Right hindlimb (tissue), 1 donor: ENCODE measurements around the gene JAM3.

Experiments
- DNase-seq: peaks from one replicate; pipeline ENCODE4 v3.0.0-alpha.2; 2018

The JAM3 gene

GRCh38 chr11:134039726-134040385 is 29.0 kb upstream of the JAM3 start:
- DNase-seq, result no peak

GRCh38 chr11:134040386-134041302 is 28.2 kb upstream of the JAM3 start:
- DNase-seq, result no peak

DNA sequence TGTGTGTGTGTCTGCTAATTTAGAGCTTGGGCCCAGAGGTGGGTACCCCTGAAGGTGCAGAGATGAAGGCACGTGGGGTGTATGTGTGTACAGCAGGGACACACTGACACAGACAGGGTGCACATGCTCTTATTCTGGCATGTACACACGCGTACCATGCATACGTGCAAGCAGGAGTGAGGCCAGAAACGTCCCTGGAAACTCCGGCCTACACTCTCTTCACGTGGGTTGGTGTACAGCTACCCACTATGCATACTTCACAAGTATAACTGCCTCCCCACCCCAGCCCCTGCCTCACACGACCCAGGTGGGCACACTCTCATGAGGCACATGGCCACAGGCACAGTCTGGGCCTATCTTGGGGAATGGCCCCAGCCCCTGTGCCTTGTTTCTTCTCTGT is 27.5 kb upstream of the JAM3 start:
- DNase-seq, result no peak

- no peak for DNase-seq
Observed at GRCh38 chr11:134041791-134042696, 26.8 kb upstream of the JAM3 start.

DNA sequence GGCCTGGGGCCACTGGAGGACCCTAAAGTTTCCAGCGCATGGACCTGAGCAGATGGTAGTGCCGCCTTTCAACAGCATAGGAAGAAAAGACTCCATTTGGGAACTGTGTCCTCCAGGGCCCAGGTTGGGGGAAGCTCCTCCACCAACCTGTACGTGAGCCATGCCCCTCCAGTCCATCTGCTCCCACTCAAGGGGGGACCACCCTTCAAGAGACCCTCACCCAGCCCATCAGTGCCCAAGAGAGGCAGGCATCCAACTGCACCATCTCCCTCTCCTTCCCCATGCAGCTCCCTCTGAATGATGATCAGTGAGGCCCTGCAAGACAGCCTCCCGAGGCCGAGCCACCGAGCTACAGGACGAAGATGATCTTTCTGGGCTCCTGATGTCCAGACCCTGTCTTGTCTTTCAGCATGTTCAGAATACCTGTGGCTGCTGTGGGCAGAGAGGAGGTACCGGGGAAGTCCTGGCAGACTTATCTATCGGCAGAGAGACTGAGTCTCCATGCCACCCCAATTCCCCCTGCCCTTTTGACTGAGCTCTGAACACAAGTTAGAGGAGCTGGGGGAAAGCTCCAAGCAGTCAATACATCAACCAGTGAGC is 25.0 kb upstream of the JAM3 start:
- no peak for DNase-seq

- no peak for DNase-seq
Observed at GRCh38 chr11:134044514-134045284, 24.2 kb upstream of the JAM3 start.

GRCh38 chr11:134045799-134046635 is 22.9 kb upstream of the JAM3 start:
- DNase-seq, result no peak

DNA sequence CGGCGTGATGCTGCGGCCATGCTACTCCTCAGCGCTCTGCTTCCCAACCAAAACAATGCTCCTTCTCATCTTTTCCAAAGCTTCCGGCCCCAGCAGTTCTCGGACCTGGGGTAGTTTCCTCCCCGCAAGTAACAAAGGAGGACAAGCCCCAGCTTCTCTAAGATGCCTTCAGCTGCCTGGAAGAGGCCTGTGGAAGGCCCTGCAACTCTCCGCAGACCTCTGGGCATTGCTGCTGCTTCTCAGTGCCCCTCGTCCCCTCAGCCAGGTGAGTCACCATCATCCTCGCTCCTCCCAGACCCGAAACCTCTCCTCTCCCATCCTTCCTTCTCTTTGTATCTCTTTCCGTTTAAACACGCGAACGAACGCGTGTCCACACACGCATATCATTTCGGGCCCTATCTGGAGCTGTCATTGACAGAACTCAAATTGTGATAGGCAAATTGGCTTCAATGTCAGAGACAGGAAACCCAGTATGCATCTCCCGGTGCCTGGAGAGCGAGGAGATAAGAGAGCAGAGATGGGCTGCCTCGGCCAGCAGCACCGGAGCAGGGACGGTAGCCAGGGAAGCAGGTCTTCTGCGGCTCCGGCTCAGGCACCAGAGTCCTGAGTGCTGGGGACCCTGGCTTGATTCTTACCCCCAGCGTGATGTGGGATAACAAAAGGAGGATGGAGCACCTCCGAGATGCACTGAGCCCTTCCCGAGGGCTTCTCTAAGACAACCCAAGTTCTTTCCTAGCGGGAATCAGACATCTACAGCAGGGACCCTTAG is 22.0 kb upstream of the JAM3 start:
- DNase-seq, result no peak

- no peak for DNase-seq
Observed at GRCh38 chr11:134047586-134047999, 21.3 kb upstream of the JAM3 start.

GRCh38 chr11:134048028-134048427 is 20.8 kb upstream of the JAM3 start:
- DNase-seq, result no peak

DNA sequence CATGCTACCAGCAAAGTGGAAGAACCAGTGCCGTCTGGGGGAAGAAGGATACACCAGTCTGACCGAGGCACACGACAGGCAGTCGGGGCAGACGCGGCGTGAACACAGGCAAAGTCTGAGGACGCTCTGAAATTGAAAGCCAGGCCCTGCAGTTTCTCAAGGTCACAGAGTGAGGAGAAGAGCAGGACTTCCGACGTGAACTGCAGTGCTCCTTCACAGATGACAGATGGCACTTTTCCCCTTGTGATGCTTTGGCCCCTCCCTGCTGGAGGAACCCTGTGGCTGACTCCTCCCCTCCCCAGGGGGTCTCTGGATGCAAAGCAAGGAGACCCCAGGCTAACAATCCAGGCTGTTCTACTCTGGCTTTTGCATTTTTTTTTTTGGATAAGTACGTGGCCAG is 19.6 kb upstream of the JAM3 start:
- DNase-seq, result no peak

GRCh38 chr11:134050541-134051383 is 18.1 kb upstream of the JAM3 start:
- DNase-seq, result peak; percentile 85

DNA sequence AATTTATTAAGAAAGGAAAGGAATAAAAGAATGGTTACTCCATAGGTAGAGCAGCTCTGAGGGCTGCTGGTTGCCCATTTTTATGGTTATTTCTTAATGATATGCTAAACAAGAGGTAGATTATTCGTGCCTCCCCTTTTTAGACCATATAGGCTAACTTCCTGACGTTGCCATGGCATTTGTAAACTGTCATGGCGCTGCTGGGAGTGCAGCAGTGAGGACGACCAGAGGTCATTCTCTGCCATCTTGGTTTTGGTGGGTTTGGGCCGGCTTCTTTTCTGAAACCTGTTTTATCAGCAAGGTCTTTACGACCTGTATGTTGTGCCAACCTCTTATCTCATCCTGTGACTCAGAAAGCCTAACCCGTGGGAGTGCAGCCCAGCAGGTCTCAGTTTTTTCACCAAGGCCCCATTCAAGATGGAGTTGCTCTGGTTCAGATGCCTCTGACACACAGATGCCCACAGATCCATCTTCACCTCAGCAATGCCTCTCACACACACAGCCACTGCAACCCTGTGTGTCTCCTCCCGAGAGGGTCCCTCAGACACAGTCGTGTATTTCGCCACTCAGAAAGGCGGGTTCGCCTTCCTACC is 16.4 kb upstream of the JAM3 start:
- DNase-seq, result no peak

DNA sequence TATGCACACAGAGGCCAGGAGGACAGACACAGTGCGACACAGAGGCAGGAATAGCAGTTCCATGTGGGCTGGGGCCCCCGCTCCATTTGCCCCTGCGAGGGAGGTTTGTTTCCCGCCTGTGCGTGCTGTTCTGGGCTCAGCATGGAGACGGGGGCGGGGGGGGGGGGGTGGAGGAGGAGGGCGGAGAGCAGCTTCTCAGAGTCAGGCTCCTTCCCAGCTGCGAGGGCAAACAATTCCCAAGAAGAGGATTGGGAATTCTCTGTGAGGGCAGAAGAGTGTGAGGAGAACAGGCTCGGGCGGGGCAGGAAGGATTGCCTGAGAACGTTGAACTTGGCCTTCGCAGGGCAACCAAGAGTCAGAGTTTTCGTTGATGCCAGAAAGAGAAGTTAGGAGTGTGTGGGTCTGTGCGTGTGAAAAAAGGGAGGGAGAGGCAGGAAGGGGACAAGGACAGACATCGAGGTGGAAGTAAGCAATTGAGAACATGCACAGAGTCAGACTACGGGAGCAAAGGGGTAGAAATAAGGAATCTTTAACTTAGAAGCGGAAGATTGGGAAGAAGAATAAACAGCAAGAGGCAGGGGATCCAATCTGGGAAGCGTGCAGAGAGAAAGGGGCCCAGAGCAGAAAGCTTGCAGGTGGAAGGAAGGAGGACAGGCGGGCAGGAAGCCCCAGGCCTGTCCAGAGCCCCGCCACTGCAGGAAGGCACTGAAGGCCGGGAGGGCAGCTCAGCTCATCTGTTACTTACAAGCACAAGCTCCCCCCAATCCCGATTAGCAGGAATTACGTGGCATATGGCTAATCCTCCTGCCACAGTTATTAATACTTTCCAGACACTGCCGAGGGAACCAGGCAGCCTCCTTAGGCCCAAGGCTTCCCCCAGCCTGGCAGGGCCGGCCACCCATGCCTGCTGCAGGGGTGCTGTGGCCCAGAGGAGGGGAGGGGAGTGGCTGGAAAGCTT is 15.6 kb upstream of the JAM3 start:
- DNase-seq, result no peak

GRCh38 chr11:134055029-134055428 is 13.8 kb upstream of the JAM3 start:
- no peak for DNase-seq

DNA sequence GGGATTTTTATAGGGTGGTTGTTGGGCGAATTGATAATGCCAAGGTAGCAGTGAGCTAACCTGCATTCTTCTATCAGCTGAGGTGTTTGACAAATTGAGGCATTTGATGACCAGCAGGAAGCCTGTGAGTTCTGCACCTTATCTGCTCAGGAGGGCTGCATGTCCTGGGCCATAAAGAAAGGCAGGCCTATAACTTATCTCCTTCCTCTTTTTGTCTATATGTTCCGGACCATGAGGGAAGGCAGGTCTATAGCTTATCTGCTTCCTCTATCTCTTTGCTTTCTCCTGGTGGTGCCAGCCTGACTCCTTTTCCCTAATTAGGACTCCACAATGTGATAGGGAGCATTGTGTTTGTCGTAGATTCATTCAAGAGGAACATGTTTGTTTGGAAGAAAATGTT is 8.6 kb upstream of the JAM3 start:
- DNase-seq, result no peak

- DNase-seq, result no peak
Observed at GRCh38 chr11:134062265-134063123, 6.4 kb upstream of the JAM3 start.
